Activated naive CD8-positive, alpha-beta T cell treated with anti-CD3 and anti-CD28 coated beads, Interleukin-2, amount 10 ng/mL, durations not matched to agents 7 days and 5 days (primary cell): ENCODE results near the gene PCNA. TPM values are rescaled to one million over a fixed set of nuclear protein-coding genes. Genes with fewer than 3 reads are reported as not detected.
A peak's percentile ranks its signal among the peaks of the same experiment; 100 is the strongest.

Experiments used
- ATAC-seq: fragments of 150-1000 bp; cut with Tn5 transposase; one replicate; pipeline ENCODE4 v1.10.0; 2021; ENCODE audit warnings: low read depth, moderate library complexity
- POLR2A ChIA-PET: fragments of 350-600 bp; sonication (Branson Sonifier 250); formaldehyde crosslinking; loops from one replicate; lab custom pipeline; 2021; ENCODE audit warnings: antibody characterized with exemption; lab: Charles Lee
- DNase-seq: peaks from one replicate; pipeline ENCODE4 v3.0.0; 2021
- H3K27ac Mint-ChIP-seq: one replicate; pipeline ENCODE4 v1.8.0; 2022; ENCODE audit warnings: mild to moderate bottlenecking, mixed read lengths
- H3K27me3 Mint-ChIP-seq: one replicate; pipeline ENCODE4 v1.8.0; 2022; ENCODE audit warnings: mild to moderate bottlenecking, moderate library complexity, mixed read lengths
- H3K36me3 Mint-ChIP-seq: one replicate; pipeline ENCODE4 v1.8.0; 2021; ENCODE audit warnings: mild to moderate bottlenecking, mixed read lengths
- H3K4me1 Mint-ChIP-seq: one replicate; pipeline ENCODE4 v1.8.0; 2021; ENCODE audit warnings: mixed read lengths
- H3K4me3 Mint-ChIP-seq: one replicate; pipeline ENCODE4 v1.8.0; 2022; ENCODE audit warnings: mild to moderate bottlenecking, moderate library complexity, mixed read lengths
- H3K9me3 Mint-ChIP-seq: one replicate; pipeline ENCODE4 v1.8.0; 2021; ENCODE audit warnings: mixed read lengths
- total RNA-seq, 2 experiments: library from RNA; stranded (reverse); gene quantifications; one replicate each; pipeline ENCODE4 v1.2.3, GENCODE V29; 2021

The PCNA gene
- total RNA-seq, 2 experiments from 2014 or later: 393 to 421 TPM

DNA sequence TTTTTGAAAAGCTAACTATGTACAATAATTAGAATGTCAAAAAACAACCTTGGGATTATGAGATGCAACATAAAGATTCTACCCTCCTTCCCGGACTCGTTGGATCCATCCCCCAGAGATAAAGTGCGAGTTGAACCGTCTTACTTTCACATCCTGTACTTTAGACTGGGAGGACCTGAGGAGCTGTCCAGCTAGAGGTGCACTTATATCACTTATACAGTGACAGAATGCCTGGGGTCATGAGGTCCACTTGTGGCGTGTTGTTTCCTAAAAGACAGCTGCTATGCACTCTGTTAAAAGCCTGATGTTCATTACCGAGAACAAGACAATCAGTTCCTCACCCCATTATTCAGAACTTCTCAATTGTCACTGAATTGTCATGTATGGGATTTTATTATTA is 9.1 kb upstream of the PCNA start:
- Mint-ChIP-seq H3K4me3 (peak overlapping the region; percentile 97), H3K36me3 (peaks cover 8% of the 10 kb centered on the region), H3K9me3 (no peaks in the 10 kb centered on the region), H3K27me3 (no peaks in the 10 kb centered on the region), H3K4me1 (peaks cover 24% of the 10 kb centered on the region), H3K27ac (peak overlapping the region; percentile 96)
- DNase-seq (no peak), ATAC-seq (no peak)
- POLR2A ChIA-PET: interaction anchor here (1.9 kb wide), 1 partner anchor 9 kb away, joined by 10 read pairs; the partner anchor contains the start of gene PCNA

DNA sequence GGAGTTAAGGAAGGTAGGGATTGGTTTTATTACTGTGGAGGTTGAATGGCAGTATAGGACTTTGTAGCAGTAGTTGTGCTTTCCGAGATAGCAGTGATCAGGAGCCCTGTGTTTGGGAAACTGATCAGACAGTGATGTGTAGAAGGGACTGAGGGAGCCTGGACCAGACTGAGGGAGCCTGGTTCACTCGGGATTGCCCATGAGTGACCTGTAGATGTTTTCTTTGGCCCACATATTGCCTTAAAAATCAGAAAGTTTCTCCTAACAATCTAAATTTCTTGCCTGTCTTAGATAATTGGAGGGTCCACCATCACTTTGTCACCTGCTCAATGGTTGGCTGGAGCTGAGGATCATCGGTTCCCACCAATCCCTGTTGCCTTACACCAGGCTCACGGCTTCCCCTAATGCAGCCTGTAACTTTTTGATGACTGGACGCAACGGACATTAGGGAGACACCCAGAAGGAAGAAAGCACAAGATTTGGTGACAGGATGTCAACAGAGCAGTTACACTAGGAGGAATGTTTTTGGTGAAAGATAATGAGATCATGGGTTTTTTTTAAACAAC is 8.2 kb upstream of the PCNA start:
- peak overlapping the region; percentile 96 for H3K27ac Mint-ChIP-seq
- POLR2A ChIA-PET: interaction anchor here (1.1 to 2.1 kb wide), 5 partner anchors 8 to 317 kb away, joined by 3 to 10 read pairs (median 6); partner anchors contain the start of gene PCNA
- no peak for DNase-seq
- peak overlapping the region; percentile 97 for H3K4me3 Mint-ChIP-seq
- no peaks in the 10 kb centered on the region for H3K27me3 Mint-ChIP-seq
- no peaks in the 10 kb centered on the region for H3K9me3 Mint-ChIP-seq
- no peak for ATAC-seq
- H3K4me1 Mint-ChIP-seq: peaks cover 26% of the 10 kb centered on the region
- peaks cover 10% of the 10 kb centered on the region for H3K36me3 Mint-ChIP-seq

DNA sequence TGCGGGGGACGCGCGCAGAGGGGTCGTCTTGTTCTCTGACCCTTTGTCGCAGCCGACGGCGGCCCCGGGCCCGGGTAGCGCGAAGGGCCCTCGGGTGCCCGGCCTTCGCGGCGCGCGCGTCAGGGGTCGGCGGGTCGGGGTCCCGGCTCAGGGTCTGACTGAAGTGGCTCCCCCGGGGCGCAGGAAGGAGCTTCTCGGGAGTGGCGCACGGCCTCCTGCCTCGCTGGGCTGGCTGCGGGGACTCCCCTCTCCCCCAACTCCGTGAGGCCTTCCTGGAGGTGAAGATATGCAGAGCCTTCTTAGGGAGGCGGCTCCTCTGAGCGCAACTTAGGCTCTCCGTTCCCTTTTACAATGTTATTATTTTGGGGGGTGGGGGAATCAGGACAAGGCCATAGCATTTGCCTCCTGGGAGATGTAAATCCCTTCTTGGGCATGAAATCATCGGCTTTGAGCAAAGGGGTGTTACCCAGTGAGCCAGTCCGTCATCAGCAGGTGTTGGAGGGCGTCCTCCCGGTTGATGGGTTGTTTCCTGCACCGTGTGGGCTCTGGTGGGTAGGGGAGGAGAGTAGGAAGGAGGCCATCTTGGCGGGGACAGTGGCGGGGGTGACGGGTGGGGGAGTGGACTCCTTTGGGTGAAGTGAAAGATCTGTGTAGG is 7.6 kb upstream of the PCNA start:
- POLR2A ChIA-PET: interaction anchor here (0.7 to 2.1 kb wide), 11 partner anchors 7 to 364 kb away, joined by 3 to 22 read pairs (median 3); partner anchors contain the start of gene PCNA
- no peaks in the 10 kb centered on the region for H3K9me3 Mint-ChIP-seq
- ATAC-seq (peak; percentile 50), DNase-seq (peak; percentile 70)
- peaks cover 32% of the 10 kb centered on the region for H3K4me1 Mint-ChIP-seq
- peak overlapping the region; percentile 96 for H3K27ac Mint-ChIP-seq
- peaks cover 11% of the 10 kb centered on the region for H3K36me3 Mint-ChIP-seq
- H3K27me3 Mint-ChIP-seq: no peaks in the 10 kb centered on the region
- H3K4me3 Mint-ChIP-seq: peak overlapping the region; percentile 97

DNA sequence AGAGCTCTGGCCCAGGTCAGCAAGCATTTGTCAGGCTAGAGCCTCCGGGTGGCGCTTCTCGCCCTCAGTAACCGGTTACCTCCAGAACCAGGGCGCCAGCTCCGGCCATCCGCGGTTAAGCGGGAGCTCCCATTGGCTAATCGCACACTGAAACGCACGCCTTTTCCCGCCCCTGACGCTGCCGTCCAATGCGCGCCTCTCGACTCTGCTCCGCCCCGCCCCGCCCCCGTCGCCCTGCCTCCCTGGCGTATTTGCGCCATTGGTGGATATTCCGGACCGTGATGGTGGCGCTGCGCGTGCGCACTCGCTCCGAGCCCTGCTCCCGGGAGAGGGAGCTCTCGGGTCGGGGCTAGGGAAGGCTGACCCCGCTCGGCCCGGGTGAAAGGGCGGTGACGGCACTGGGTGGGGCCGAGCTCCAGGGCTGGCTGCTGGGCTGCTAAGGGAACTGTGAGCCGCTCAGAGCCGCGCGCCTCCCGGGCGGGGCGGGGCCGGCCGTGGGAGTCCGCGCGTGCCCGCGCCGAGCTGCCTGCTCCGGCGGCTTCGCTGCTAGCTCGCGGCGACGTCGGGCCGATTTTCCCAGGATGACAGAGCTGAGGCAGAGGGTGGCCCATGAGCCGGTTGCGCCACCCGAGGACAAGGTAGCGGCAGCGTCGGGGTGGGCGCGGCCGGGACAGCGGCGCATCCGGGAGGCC is 6.9 kb upstream of the PCNA start, which contains the start of gene CDS2:
Gene CDS2 (plus strand): TSS at position 497 of the 692 bp plus-strand sequence. CDS start 85 bp downstream, at position 582.
- H3K27me3 Mint-ChIP-seq: no peaks in the 10 kb centered on the region
- ATAC-seq (peak; percentile 90), DNase-seq (peak; percentile 100)
- H3K36me3 Mint-ChIP-seq: peaks cover 11% of the 10 kb centered on the region
- H3K4me1 Mint-ChIP-seq: peaks cover 33% of the 10 kb centered on the region
- POLR2A ChIA-PET: interaction anchor here (0.7 to 2.1 kb wide), 13 partner anchors 8 to 364 kb away, joined by 3 to 22 read pairs (median 3); no protein-coding TSS in a partner anchor
- no peaks in the 10 kb centered on the region for H3K9me3 Mint-ChIP-seq
- H3K4me3 Mint-ChIP-seq: peak within 1 kb of the TSS; percentile 97
- H3K27ac Mint-ChIP-seq: peak within 1 kb of the TSS; percentile 96

DNA sequence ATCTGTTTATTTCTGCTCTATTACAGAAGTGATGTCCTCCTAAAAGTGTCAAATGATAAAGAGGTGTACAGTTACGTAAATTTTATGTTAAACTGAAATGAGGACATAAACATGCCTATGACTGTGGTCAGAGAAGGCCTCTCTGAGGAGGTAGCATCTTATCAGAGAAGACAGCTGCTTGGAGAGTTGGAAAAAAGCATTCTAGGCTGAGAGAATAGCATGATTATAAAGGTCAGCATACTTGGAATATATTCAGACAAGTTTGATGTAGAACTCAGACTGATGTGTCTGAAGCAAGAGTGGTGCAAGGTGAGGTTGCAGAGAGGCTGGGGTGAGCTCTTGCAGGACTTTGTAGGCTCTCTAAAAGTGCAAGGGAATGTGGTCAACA is 3.1 kb upstream of the PCNA start:
- ATAC-seq (no peak), DNase-seq (no peak)
- peaks cover 16% of the 10 kb centered on the region for H3K36me3 Mint-ChIP-seq
- peaks cover 28% of the 10 kb centered on the region for H3K4me1 Mint-ChIP-seq
- H3K27ac Mint-ChIP-seq: no peak overlapping the region
- H3K4me3 Mint-ChIP-seq: no peak overlapping the region
- no peaks in the 10 kb centered on the region for H3K27me3 Mint-ChIP-seq
- H3K9me3 Mint-ChIP-seq: no peaks in the 10 kb centered on the region
- POLR2A ChIA-PET: no interaction called here

DNA sequence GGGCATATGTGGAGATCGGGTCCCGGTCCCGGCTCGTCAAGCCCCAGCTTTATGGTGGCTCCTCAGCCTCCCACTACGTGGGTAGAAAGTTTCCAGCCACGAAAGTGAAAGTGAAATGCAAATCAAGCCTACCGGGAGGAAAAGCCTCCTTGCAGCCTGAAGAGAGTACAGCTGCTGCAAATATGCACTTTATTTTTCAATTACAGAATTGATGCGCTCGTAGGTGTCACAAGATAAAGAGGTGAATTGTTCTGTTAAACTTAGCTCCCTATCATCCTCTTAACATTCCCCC is 373 bp upstream of the PCNA start:
- POLR2A ChIA-PET: interaction anchor here (0.7 to 2.1 kb wide), 12 partner anchors 8 to 435 kb away, joined by 3 to 10 read pairs (median 4); no protein-coding TSS in a partner anchor
- DNase-seq: no peak
- H3K27ac Mint-ChIP-seq: peak overlapping the region; percentile 97
- H3K4me1 Mint-ChIP-seq: peaks cover 40% of the 10 kb centered on the region
- peak overlapping the region; percentile 96 for H3K4me3 Mint-ChIP-seq
- no peaks in the 10 kb centered on the region for H3K9me3 Mint-ChIP-seq
- no peaks in the 10 kb centered on the region for H3K27me3 Mint-ChIP-seq
- peaks cover 31% of the 10 kb centered on the region for H3K36me3 Mint-ChIP-seq
- ATAC-seq: no peak

DNA sequence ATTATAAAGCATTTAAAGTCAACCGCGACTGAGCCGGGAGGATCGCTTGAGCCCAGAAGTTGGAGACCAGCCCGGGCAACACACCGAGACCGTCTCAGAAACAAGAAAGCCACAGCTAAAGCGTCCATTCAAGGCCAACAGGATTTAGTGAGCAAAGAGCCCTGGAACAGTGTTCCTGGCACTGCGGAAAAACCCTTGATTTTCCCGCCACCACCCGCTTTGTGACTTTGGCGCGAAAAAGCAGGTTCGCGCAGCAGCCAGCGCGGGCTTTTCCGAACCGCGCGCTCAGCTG is 669 bp downstream of the PCNA start:
- Mint-ChIP-seq H3K4me1 (peaks cover 49% of the 10 kb centered on the region), H3K27me3 (no peaks in the 10 kb centered on the region), H3K36me3 (peaks cover 40% of the 10 kb centered on the region), H3K27ac (peak overlapping the region; percentile 97), H3K4me3 (peak overlapping the region; percentile 96), H3K9me3 (no peaks in the 10 kb centered on the region)
- POLR2A ChIA-PET: interaction anchor here (0.8 to 2.1 kb wide), 14 partner anchors 8 to 434 kb away, joined by 3 to 10 read pairs (median 4); no protein-coding TSS in a partner anchor
- ATAC-seq (no peak), DNase-seq (no peak)

DNA sequence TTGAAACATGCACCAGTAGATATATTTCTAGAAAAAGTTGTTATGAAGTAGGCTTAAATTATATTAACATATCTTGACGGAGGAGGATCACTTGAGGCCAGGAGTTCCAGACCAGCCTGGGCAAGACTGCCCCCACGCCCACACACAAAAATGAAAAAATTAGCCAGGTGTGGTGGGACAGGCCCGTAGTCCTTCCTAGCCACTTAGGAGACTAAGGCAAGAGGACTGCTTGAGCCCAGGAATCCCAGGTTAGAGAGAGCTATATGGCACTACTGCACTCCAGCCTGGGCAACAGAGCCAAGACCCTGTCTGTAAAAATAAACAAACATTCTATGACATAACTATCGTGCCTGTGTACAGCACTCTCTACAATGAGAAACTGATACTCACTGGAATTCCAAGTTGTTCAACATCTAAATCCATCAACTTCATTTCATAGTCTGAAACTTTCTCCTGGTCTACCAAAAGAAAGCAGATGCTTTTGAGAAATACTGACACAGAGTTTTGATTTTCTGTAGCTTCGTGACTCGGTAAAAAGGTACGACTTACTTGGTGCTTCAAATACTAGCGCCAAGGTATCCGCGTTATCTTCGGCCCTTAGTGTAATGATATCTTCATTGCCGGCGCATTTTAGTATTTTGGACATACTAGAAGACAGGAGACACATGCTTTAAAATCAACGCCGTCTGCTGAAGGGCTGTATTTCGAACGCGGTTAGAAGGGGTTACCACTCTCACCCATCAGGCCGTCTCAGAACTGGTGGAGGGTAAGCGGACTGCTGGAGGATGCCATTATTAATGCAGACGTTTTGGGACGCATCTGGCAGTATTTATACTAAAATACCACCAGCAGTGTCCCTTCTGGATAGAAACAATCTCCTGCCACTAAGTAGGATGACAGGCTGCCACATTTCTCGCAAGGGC is 1.3 kb downstream of the PCNA start:
- no peaks in the 10 kb centered on the region for H3K27me3 Mint-ChIP-seq
- DNase-seq (no peak), ATAC-seq (no peak)
- peak overlapping the region; percentile 97 for H3K27ac Mint-ChIP-seq
- H3K9me3 Mint-ChIP-seq: no peaks in the 10 kb centered on the region
- H3K4me1 Mint-ChIP-seq: peaks cover 52% of the 10 kb centered on the region
- H3K36me3 Mint-ChIP-seq: peaks cover 40% of the 10 kb centered on the region
- POLR2A ChIA-PET: interaction anchor here (0.8 to 2.1 kb wide), 11 partner anchors 8 to 307 kb away, joined by 3 to 10 read pairs (median 4); partner anchors contain the start of gene CDS2
- H3K4me3 Mint-ChIP-seq: peak overlapping the region; percentile 96

DNA sequence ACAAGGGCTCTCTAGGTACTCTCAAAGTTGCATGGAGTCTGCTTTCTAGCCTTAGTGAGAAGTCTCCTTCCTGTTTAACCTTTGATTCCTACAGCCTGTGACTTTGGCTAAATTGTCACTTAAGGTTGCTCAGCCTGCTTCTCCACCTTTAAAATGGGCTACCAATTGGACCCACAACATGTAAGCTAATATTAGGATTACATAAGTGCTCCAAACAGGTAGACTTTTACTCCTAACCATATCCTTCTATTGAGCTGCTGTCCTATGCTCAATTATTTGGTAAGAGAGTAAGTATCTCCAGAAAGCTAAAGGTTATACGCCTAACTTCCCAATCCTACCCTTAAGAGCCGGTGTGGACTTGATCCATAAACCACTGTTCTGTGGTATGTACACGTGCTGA is 2.9 kb downstream of the PCNA start:
- Mint-ChIP-seq H3K27ac (peak overlapping the region; percentile 73), H3K27me3 (no peaks in the 10 kb centered on the region), H3K9me3 (no peaks in the 10 kb centered on the region), H3K4me3 (peak overlapping the region; percentile 96), H3K4me1 (peaks cover 51% of the 10 kb centered on the region), H3K36me3 (peaks cover 39% of the 10 kb centered on the region)
- ATAC-seq (no peak), DNase-seq (no peak)
- POLR2A ChIA-PET: interaction anchor here (1.7 kb wide), 1 partner anchor 305 kb away, joined by 4 read pairs; no protein-coding TSS in a partner anchor

DNA sequence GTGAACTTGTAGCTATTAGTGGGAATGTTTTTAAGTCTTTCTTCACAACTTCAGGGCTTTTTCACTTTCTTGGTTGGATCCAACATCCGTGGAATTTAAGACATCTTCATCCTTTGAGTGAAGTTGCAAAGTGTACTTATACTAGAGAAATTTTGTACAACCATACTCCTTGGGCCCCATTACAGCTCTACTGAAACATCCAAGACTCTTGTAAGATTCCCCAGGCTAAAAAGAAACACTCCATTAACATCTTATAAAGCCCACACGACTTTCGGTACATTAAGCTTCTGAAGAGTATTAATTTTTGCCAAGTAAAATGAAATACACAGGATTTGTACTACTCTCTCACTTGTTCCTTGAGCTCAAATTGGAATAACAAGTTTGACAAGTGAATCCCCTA is 5.4 kb downstream of the PCNA start:
- Mint-ChIP-seq H3K4me1 (peaks cover 39% of the 10 kb centered on the region), H3K9me3 (no peaks in the 10 kb centered on the region), H3K36me3 (peaks cover 39% of the 10 kb centered on the region), H3K4me3 (peak overlapping the region; percentile 94), H3K27me3 (no peaks in the 10 kb centered on the region), H3K27ac (peak overlapping the region; percentile 94)
- POLR2A ChIA-PET: interaction anchor here (0.5 kb wide), 1 partner anchor 63 kb away, joined by 4 read pairs; no protein-coding TSS in a partner anchor
- no peak for ATAC-seq
- no peak for DNase-seq

DNA sequence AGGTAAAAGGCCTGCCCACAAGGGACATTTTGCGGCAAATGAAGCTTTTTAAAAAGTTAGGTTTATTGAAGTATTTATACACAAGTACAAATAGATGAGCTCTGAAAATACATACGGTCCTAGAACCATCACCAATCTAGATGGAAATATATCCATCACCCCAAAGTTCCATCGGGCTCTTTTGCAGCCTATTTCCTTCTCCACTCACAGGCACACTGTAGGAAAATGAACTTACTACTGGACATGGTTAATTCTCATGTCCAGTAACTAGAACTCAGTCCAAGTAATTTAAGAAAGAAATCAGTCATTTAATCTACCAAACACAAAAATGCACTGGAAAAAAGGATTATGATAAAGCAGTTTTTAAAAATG is 6.2 kb downstream of the PCNA start:
- POLR2A ChIA-PET: no interaction called here
- peaks cover 36% of the 10 kb centered on the region for H3K36me3 Mint-ChIP-seq
- peak overlapping the region; percentile 94 for H3K4me3 Mint-ChIP-seq
- H3K27me3 Mint-ChIP-seq: no peaks in the 10 kb centered on the region
- peak overlapping the region; percentile 94 for H3K27ac Mint-ChIP-seq
- H3K4me1 Mint-ChIP-seq: peaks cover 39% of the 10 kb centered on the region
- ATAC-seq: no peak
- H3K9me3 Mint-ChIP-seq: no peaks in the 10 kb centered on the region
- DNase-seq: no peak

DNA sequence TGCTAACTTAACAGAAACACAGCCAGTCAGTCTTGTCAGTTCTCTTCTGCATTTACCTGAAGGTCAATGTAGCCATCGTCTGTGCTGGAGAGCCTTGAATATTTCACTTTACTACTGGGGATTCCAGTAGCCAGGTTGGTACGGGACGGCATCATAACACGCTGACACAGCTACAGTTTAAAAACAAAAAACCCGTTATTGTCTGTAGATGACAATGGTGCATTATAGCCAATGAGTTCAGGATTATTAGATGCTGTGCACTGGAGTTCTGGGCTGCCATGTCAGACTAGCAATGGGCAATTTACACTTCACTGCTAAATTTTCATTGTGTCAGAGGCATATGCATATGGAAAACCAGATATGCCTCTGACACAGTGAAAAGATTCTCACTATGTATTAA is 10.5 kb downstream of the PCNA start:
- Mint-ChIP-seq H3K27ac (no peak overlapping the region), H3K4me3 (no peak overlapping the region), H3K36me3 (peaks cover 8% of the 10 kb centered on the region), H3K27me3 (no peaks in the 10 kb centered on the region), H3K9me3 (no peaks in the 10 kb centered on the region), H3K4me1 (peaks cover 12% of the 10 kb centered on the region)
- DNase-seq (no peak), ATAC-seq (no peak)
- POLR2A ChIA-PET: no interaction called here
